Measurements from ENCODE around the gene THADA. TPM values are rescaled to one million over a fixed set of nuclear protein-coding genes. Genes with fewer than 3 reads are reported as not detected.

THADA gene, protein sequence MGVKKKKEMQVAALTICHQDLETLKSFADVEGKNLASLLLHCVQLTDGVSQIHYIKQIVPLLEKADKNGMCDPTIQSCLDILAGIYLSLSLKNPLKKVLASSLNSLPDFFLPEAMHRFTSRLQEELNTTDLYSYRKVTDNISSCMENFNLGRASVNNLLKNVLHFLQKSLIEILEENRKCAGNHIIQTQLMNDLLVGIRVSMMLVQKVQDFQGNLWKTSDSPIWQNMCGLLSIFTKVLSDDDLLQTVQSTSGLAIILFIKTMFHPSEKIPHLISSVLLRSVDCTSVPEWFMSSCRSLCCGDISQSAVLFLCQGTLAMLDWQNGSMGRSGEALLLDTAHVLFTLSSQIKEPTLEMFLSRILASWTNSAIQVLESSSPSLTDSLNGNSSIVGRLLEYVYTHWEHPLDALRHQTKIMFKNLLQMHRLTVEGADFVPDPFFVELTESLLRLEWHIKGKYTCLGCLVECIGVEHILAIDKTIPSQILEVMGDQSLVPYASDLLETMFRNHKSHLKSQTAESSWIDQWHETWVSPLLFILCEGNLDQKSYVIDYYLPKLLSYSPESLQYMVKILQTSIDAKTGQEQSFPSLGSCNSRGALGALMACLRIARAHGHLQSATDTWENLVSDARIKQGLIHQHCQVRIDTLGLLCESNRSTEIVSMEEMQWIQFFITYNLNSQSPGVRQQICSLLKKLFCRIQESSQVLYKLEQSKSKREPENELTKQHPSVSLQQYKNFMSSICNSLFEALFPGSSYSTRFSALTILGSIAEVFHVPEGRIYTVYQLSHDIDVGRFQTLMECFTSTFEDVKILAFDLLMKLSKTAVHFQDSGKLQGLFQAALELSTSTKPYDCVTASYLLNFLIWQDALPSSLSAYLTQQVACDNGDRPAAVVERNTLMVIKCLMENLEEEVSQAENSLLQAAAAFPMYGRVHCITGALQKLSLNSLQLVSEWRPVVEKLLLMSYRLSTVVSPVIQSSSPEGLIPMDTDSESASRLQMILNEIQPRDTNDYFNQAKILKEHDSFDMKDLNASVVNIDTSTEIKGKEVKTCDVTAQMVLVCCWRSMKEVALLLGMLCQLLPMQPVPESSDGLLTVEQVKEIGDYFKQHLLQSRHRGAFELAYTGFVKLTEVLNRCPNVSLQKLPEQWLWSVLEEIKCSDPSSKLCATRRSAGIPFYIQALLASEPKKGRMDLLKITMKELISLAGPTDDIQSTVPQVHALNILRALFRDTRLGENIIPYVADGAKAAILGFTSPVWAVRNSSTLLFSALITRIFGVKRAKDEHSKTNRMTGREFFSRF (N-terminal part only)
- total RNA-seq, result 32.9 TPM
- long read RNA-seq, full-length matches to known transcripts, result 1 of 24 reads
- long read RNA-seq, partial matches to known transcripts, result 10 of 24 reads
- long read RNA-seq, other reads (novel, unspliced or antisense), result 13 of 24 reads

DNA sequence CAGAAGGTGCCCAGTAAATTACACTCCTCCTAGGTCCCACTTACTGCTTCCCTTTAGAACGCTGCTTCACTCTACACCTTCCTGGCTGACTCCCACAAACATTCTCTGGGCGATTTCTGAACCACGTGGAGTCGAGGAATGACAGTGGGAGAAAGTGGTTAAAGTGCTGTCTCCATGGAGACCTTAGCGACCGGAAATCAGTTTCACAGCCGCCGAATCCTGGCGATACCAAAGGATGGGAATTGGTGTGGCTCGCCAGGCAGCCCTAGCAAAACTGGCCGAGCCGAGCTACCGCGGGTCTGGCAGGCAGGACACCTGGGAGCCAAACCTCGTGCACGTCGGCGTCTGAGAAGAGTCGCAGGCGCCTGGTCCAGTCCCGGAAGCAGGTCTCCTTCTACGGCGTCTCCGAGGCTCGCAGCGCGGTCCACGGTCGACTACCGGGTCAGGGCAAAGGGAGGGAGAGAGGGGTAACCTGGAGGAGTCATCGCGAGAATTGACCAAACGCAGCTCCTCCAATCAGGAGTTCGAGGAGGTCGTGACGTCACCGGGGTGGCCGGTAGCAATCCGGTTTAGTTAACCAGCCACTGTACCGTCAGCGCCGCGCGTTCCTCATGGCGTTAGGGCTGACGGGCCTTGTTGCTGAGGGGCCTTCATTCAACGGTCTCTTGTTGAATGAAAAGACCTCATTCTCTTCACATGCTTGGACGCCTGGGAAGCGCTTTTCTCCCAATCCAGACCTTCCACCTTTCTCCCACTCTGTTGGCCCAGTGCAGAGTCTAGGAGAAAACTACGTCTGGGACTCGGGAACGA, at the start of gene THADA:
TSS of gene THADA (minus strand) at position 436 of the 810 bp plus-strand sequence. CDS start 3,646 bp downstream, outside the sequence.
- H3K36me3 ChIP-seq, result peaks cover 16% of the 10 kb centered on the region
- DNase-seq, result peak; percentile 99
- TF ChIP-seq, protein P1, sequence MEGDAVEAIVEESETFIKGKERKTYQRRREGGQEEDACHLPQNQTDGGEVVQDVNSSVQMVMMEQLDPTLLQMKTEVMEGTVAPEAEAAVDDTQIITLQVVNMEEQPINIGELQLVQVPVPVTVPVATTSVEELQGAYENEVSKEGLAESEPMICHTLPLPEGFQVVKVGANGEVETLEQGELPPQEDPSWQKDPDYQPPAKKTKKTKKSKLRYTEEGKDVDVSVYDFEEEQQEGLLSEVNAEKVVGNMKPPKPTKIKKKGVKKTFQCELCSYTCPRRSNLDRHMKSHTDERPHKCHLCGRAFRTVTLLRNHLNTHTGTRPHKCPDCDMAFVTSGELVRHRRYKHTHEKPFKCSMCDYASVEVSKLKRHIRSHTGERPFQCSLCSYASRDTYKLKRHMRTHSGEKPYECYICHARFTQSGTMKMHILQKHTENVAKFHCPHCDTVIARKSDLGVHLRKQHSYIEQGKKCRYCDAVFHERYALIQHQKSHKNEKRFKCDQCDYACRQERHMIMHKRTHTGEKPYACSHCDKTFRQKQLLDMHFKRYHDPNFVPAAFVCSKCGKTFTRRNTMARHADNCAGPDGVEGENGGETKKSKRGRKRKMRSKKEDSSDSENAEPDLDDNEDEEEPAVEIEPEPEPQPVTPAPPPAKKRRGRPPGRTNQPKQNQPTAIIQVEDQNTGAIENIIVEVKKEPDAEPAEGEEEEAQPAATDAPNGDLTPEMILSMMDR (IDR thresholded peaks at IDR 0.05), result no peak
- H3K27me3 ChIP-seq, result no peaks in the 10 kb centered on the region
- peak within 1 kb of the TSS; percentile 91 for H3K4me3 ChIP-seq
- ATAC-seq, result peak; percentile 99
- no peaks in the 10 kb centered on the region for H3K9me3 ChIP-seq
- intact Hi-C loops (cut with DNase I), result no loop called here
- H3K27ac ChIP-seq, result peak within 1 kb of the TSS; percentile 89
- peaks cover 15% of the 10 kb centered on the region for H3K4me1 ChIP-seq

DNA sequence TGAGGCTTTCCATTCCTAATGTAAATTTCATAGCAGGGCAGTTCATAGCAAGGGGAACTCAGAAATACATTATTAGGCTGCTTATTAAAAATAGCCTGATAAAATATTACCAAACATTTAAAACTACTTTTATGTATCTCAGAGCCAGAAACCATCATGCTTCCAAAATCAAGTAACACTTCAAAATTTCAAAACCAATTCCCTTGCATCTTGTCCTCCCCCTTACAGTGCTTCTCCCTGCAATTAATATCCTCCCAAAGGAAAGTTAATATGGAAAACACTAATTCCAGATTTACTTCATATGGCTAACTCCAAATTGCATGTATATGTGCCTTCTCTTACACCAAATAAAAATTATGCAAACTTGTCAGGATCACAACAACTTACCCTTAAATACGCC, 47.8 kb upstream of the THADA start:
- H3K36me3 ChIP-seq, result no peaks in the 10 kb centered on the region
- no peaks in the 10 kb centered on the region for H3K9me3 ChIP-seq
- no peak overlapping the region for H3K4me3 ChIP-seq
- TF ChIP-seq, protein P1 (IDR thresholded peaks at IDR 0.05), result no peak
- H3K27me3 ChIP-seq, result no peaks in the 10 kb centered on the region
- ATAC-seq (no peak), DNase-seq (no peak)
- intact Hi-C loops (cut with DNase I), result no loop called here
- no peak overlapping the region for H3K27ac ChIP-seq
- no peaks in the 10 kb centered on the region for H3K4me1 ChIP-seq

DNA sequence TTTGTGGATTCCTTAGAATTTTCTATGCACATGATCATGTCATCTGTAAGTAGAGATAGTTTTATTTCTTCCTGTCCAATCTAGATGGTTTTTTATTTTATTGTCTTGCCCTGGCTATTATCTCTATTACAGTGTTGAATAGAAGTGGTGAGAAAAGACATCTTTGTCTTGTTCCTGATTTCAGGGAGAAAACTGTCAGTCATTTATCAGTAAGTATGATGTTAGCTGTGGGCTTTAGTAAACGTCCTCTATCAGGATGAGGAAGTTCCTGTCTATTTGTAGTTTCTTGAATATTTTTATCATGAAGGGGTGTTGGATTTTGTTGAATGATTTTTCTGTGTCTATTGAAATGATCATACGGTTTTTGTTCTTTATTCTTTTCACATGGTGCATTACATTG, 46.5 kb upstream of the THADA start:
- H3K4me3 ChIP-seq, result no peak overlapping the region
- no peak for ATAC-seq
- intact Hi-C loops (cut with DNase I), result no loop called here
- H3K4me1 ChIP-seq, result no peaks in the 10 kb centered on the region
- no peak for DNase-seq
- no peaks in the 10 kb centered on the region for H3K27me3 ChIP-seq
- TF ChIP-seq, protein P1 (IDR thresholded peaks at IDR 0.05), result no peak
- no peaks in the 10 kb centered on the region for H3K9me3 ChIP-seq
- no peak overlapping the region for H3K27ac ChIP-seq
- H3K36me3 ChIP-seq, result no peaks in the 10 kb centered on the region

DNA sequence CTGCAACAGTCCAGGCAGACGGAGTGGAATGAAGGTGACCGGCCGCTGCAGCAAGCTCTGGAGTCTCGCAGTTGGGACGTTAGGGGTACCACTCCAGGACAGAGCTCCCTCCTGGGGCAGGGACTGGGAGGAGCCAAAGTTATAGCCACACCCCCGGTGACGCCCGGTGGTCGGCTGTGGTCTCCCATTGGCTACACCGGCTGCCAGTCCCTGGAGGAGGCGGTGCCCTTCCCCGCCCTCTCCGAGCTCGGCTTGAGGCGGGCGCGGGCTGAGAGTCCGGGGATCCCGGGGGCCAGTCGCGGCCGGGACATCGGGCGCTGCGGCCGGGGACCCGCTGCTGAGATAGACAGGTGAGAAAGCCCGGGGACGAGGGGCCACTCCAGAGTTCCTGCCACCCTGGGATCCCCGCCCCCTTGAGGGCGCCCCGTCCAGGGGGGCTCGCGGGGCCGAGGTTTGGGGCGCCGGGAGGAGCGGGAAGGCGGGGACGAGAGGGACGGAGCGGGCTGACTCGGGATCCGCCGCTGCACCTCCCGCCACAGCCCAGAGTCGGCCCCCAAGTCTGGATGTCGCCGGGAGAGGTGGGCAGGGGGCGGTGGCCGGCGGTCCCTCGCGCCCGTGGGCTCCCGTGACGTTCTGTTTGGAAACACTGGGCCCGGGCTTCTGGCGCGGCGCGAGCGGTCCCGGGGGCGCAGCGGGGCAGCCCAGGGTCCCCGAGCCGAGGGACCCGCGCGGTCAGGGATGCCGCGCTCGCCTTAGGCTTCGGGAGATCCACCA, 41.4 kb upstream of the THADA start, which contains the start of gene PLEKHH2:
TSS of gene PLEKHH2 (plus strand) at position 231 of the 774 bp plus-strand sequence. CDS start 7,414 bp downstream, outside the sequence.
- H3K4me1 ChIP-seq, result no peaks in the 10 kb centered on the region
- H3K27ac ChIP-seq, result peak within 1 kb of the TSS; percentile 74
- no peaks in the 10 kb centered on the region for H3K36me3 ChIP-seq
- DNase-seq (peak; percentile 92), ATAC-seq (peak; percentile 100)
- TF ChIP-seq, protein P1 (IDR thresholded peaks at IDR 0.05), result no peak
- H3K27me3 ChIP-seq, result peaks cover 4% of the 10 kb centered on the region
- H3K4me3 ChIP-seq, result peak within 1 kb of the TSS; percentile 75
- intact Hi-C loops (cut with DNase I), result no loop called here
- no peaks in the 10 kb centered on the region for H3K9me3 ChIP-seq
